ENCODE results near the gene THSD4. TPM values are rescaled to one million over a fixed set of nuclear protein-coding genes. Genes with fewer than 3 reads are reported as not detected.
"Not testable (repeated sequence)": the region's sequence is repeated elsewhere in the genome, so short reads cannot be mapped to it uniquely, and the experiment has no call there.

Gene THSD4
- total RNA-seq, 1 experiment from 2014 or later, result 0.29 TPM

DNA sequence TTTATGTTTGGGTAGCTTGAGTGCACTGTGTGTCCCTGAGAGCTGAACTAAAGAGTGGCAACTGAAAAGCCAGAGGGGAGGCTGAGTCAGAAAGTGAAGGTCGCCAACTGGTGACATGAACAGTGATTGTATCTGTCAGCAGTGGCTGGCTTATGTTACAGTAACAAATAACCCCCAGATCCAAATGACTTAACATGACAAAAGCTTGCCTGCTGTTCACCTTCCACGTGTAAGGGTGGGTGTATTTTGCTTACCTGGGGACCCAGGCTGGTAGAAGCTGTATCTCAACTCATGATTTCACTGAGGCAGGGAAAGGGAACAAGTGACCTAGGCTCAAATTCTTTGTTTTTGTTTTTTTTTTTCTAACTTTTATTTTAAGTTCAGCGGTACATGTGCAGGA, 147.3 kb downstream of the THSD4 start:
- Histone ChIP-seq H3K9me3 (no peaks in the 10 kb centered on the region), H3K4me1 (no peaks in the 10 kb centered on the region), H3K4me3 (ENCODE audit: low read depth, low read length) (no peak overlapping the region), H3K27me3 (replicated peaks; ENCODE audit: control insufficient read depth, insufficient read depth, low read length) (no peaks in the 10 kb centered on the region), H3K36me3 (ENCODE audit: control insufficient read depth, insufficient read depth, low read length) (no peaks in the 10 kb centered on the region)
- ChIA-PET CTCF (no interaction called here), POLR2A (no interaction called here)
- H3K4me1 Mint-ChIP-seq (ENCODE audit: low read depth, unreplicated experiment), result no peaks in the 10 kb centered on the region
- no peaks in the 10 kb centered on the region for H3K36me3 Mint-ChIP-seq (ENCODE audit: insufficient read depth, unreplicated experiment)
- no peak overlapping the region for H3K4me3 Mint-ChIP-seq (ENCODE audit: unreplicated experiment)
- H3K27ac Mint-ChIP-seq (ENCODE audit: unreplicated experiment), result no peak overlapping the region
- BruUV-seq (replicated peaks), result no TSS peak
- intact Hi-C loops (cut with micrococcal nuclease; ENCODE audit: unreplicated experiment), result no loop called here
- no peaks in the 10 kb centered on the region for H3K27me3 Mint-ChIP-seq (ENCODE audit: insufficient read depth, unreplicated experiment)
- no peak for DNase-seq
- peaks cover 1% of the 10 kb centered on the region for H3K9me3 Mint-ChIP-seq (ENCODE audit: unreplicated experiment)
- TF ChIP-seq, protein P1, sequence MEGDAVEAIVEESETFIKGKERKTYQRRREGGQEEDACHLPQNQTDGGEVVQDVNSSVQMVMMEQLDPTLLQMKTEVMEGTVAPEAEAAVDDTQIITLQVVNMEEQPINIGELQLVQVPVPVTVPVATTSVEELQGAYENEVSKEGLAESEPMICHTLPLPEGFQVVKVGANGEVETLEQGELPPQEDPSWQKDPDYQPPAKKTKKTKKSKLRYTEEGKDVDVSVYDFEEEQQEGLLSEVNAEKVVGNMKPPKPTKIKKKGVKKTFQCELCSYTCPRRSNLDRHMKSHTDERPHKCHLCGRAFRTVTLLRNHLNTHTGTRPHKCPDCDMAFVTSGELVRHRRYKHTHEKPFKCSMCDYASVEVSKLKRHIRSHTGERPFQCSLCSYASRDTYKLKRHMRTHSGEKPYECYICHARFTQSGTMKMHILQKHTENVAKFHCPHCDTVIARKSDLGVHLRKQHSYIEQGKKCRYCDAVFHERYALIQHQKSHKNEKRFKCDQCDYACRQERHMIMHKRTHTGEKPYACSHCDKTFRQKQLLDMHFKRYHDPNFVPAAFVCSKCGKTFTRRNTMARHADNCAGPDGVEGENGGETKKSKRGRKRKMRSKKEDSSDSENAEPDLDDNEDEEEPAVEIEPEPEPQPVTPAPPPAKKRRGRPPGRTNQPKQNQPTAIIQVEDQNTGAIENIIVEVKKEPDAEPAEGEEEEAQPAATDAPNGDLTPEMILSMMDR (IDR thresholded peaks at IDR 0.05; ENCODE audit: insufficient read depth in 1 of 2, low read depth in 1 of 2, low read length in 1 of 2, severe bottlenecking in 1 of 2, unreplicated experiment in 1 of 2), result no peak

- H3K4me1 Mint-ChIP-seq (ENCODE audit: low read depth, unreplicated experiment); H3K4me3 ChIP-seq (ENCODE audit: low read depth, low read length); H3K36me3 Mint-ChIP-seq (ENCODE audit: insufficient read depth, unreplicated experiment); H3K4me3 Mint-ChIP-seq (ENCODE audit: unreplicated experiment); BruUV-seq (replicated peaks); DNase-seq; CTCF ChIA-PET; H3K36me3 ChIP-seq (ENCODE audit: control insufficient read depth, insufficient read depth, low read length); H3K27me3 ChIP-seq (replicated peaks; ENCODE audit: control insufficient read depth, insufficient read depth, low read length); H3K4me1 ChIP-seq; H3K27ac Mint-ChIP-seq (ENCODE audit: unreplicated experiment); H3K27me3 Mint-ChIP-seq (ENCODE audit: insufficient read depth, unreplicated experiment); intact Hi-C loops (cut with micrococcal nuclease; ENCODE audit: unreplicated experiment); POLR2A ChIA-PET; H3K9me3 ChIP-seq: not testable (repeated sequence)
- H3K9me3 Mint-ChIP-seq (ENCODE audit: unreplicated experiment), result peaks cover 13% of the 10 kb centered on the region
Observed at GRCh38 chr15:71265606-71266005, 150.3 kb downstream of the THSD4 start.

GRCh38 chr15:71271327-71271726, 156.1 kb downstream of the THSD4 start:
- no peaks in the 10 kb centered on the region for H3K9me3 ChIP-seq
- no peak for DNase-seq
- Mint-ChIP-seq H3K27ac (ENCODE audit: unreplicated experiment) (no peak overlapping the region), H3K4me3 (ENCODE audit: unreplicated experiment) (no peak overlapping the region), H3K9me3 (ENCODE audit: unreplicated experiment) (peaks cover 13% of the 10 kb centered on the region), H3K27me3 (ENCODE audit: insufficient read depth, unreplicated experiment) (no peaks in the 10 kb centered on the region), H3K4me1 (ENCODE audit: low read depth, unreplicated experiment) (peaks cover 22% of the 10 kb centered on the region), H3K36me3 (ENCODE audit: insufficient read depth, unreplicated experiment) (no peaks in the 10 kb centered on the region)
- no peaks in the 10 kb centered on the region for H3K36me3 ChIP-seq (ENCODE audit: control insufficient read depth, insufficient read depth, low read length)
- no peak overlapping the region for H3K4me3 ChIP-seq (ENCODE audit: low read depth, low read length)
- peaks cover 11% of the 10 kb centered on the region; the same call in 1 of the 2 replicates for H3K4me1 ChIP-seq
- CTCF ChIA-PET, result no interaction called here
- BruUV-seq (replicated peaks), result no TSS peak
- intact Hi-C loops (cut with micrococcal nuclease; ENCODE audit: unreplicated experiment), result no loop called here
- POLR2A ChIA-PET, result no interaction called here
- H3K27me3 ChIP-seq (replicated peaks; ENCODE audit: control insufficient read depth, insufficient read depth, low read length), result no peaks in the 10 kb centered on the region
- TF ChIP-seq, protein P1 (IDR thresholded peaks at IDR 0.05; ENCODE audit: insufficient read depth in 1 of 2, low read depth in 1 of 2, low read length in 1 of 2, severe bottlenecking in 1 of 2, unreplicated experiment in 1 of 2), result no peak

DNA sequence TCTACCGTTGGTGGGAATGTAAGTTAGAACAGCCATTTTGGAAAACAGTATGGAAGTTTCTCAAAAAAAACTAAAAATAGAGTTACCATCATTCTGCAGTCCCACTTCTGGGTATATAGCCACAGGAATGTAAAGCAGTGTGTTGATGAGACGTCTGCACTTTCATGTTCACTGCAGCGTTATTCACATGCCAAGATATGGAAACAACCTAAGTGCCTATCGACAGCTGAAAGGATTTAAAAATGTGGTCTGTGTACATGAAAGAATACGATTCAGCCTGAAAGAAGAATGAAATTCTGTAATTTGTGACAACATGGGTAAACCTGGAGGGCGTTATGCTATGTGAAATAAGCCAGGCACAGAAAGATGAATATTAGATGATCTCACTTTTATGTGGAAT, 157.7 kb downstream of the THSD4 start:
- ChIA-PET CTCF (no interaction called here), POLR2A (no interaction called here)
- BruUV-seq (replicated peaks), result no TSS peak
- H3K4me3 Mint-ChIP-seq (ENCODE audit: unreplicated experiment), result no peak overlapping the region
- intact Hi-C loops (cut with micrococcal nuclease; ENCODE audit: unreplicated experiment), result no loop called here
- Histone ChIP-seq H3K4me3 (ENCODE audit: low read depth, low read length) (no peak overlapping the region), H3K4me1 (peaks cover 12% of the 10 kb centered on the region; the same call in 1 of the 2 replicates), H3K36me3 (ENCODE audit: control insufficient read depth, insufficient read depth, low read length) (no peaks in the 10 kb centered on the region), H3K27me3 (replicated peaks; ENCODE audit: control insufficient read depth, insufficient read depth, low read length) (no peaks in the 10 kb centered on the region), H3K9me3 (no peaks in the 10 kb centered on the region)
- peaks cover 25% of the 10 kb centered on the region for H3K4me1 Mint-ChIP-seq (ENCODE audit: low read depth, unreplicated experiment)
- H3K36me3 Mint-ChIP-seq (ENCODE audit: insufficient read depth, unreplicated experiment), result no peaks in the 10 kb centered on the region
- no peak overlapping the region for H3K27ac Mint-ChIP-seq (ENCODE audit: unreplicated experiment)
- H3K27me3 Mint-ChIP-seq (ENCODE audit: insufficient read depth, unreplicated experiment), result no peaks in the 10 kb centered on the region
- TF ChIP-seq, protein P1 (IDR thresholded peaks at IDR 0.05; ENCODE audit: insufficient read depth in 1 of 2, low read depth in 1 of 2, low read length in 1 of 2, severe bottlenecking in 1 of 2, unreplicated experiment in 1 of 2), result no peak
- peaks cover 8% of the 10 kb centered on the region for H3K9me3 Mint-ChIP-seq (ENCODE audit: unreplicated experiment)
- no peak for DNase-seq
